Ascending aorta (tissue), 2 donors: ENCODE measurements around the gene NRIP1. TPM values are rescaled to one million over a fixed set of nuclear protein-coding genes. Genes with fewer than 3 reads are reported as not detected.

Source experiments
- DNase-seq, 2 donors: peaks; one replicate each; pipeline ENCODE4 v3.0.0-alpha.2; 2019; ENCODE audit warnings: low spot score in 2 of 2
- H3K27ac ChIP-seq, 2 donors: fragments of 200-600 bp; sonication (generic); one replicate each; pipeline ENCODE4 v1.5.1; 2016 to 2017; ENCODE audit warnings: mild to moderate bottlenecking in 1 of 2
- H3K27me3 ChIP-seq: fragments of 200-600 bp; sonication (generic); one replicate; pipeline ENCODE4 v1.5.1; 2017
- H3K36me3 ChIP-seq, 2 donors: fragments of 200-600 bp; sonication (generic); one replicate each; pipeline ENCODE4 v1.5.1; 2016
- H3K4me1 ChIP-seq, 2 donors: fragments of 200-600 bp; sonication (generic); one replicate each; pipeline ENCODE4 v1.5.1; 2016 to 2017; ENCODE audit warnings: mild to moderate bottlenecking in 1 of 2
- H3K4me3 ChIP-seq, 2 donors: fragments of 200-600 bp; sonication (generic); one replicate each; pipeline ENCODE4 v1.5.1; 2016 to 2017; ENCODE audit warnings: mild to moderate bottlenecking in 1 of 2
- H3K9me3 ChIP-seq, 2 donors: fragments of 200-600 bp; sonication (generic); one replicate each; pipeline ENCODE4 v1.5.1; 2016
- intact Hi-C: fragments of 100-400 bp; cut with DNase I; formaldehyde crosslinking; loops from one replicate; pipeline ENCODE4 v1.15.1; 2023
- total RNA-seq: library from RNA; depleted of rRNA; stranded (reverse); fragments of >200 nt; gene quantifications from one replicate; pipeline ENCODE4 v1.1.0, GENCODE V29; 2016
- TF ChIP-seq, protein P1 (sequence below), 3 experiments: fragments of 200-600 bp in 2 of 3; fragments of 450-650 bp in 1 of 3; sonication (generic) in 2 of 3; IDR thresholded peaks; one replicate each; pipeline ENCODE4 v1.5.1; 2016 to 2019; ENCODE audit warnings: antibody characterized with exemption in 3 of 3, mild to moderate bottlenecking in 1 of 3, moderate library complexity in 1 of 3

NRIP1 gene
- total RNA-seq, 1 donor from 2014 or later, result 4.8 TPM

DNA sequence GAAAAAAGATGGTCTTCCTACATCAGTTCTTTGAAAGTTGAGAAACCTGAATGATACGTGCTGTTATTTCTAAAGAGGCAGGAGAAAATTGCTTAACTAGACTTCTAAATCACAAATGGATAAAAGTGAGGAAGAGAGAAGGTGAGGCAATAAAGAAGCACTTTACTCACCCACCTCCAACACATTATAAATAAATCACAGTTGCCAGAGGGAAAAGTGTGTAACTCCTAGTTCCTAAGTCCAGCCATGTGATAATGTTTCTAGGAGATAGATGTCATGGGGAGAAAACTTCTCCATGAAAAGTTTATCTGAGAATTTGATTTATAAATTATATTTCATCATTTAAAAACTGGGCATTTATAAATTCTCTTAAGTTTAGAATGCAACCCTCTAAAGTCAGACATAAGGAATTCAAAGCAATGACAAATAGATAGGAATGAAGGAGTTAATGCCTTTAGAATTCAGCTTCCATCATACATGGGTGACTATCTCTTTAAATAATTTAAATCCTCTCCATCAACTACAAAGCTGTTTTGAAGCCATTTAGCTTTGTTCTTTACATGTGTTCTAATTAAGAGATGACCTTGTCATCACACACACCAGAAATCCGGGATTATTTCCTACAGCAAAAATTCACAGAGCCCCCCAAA lies 60.0 kb downstream of the NRIP1 start:
- Histone ChIP-seq H3K9me3 (no peaks in the 10 kb centered on the region), H3K27ac (no peak overlapping the region), H3K4me1 (peaks cover 0 to 5% of the 10 kb centered on the region in 2 donors), H3K4me3 (no peak overlapping the region), H3K27me3 (no peaks in the 10 kb centered on the region), H3K36me3 (no peaks in the 10 kb centered on the region)
- intact Hi-C loops, result no loop called here
- DNase-seq, result no peak
- TF ChIP-seq, protein P1, sequence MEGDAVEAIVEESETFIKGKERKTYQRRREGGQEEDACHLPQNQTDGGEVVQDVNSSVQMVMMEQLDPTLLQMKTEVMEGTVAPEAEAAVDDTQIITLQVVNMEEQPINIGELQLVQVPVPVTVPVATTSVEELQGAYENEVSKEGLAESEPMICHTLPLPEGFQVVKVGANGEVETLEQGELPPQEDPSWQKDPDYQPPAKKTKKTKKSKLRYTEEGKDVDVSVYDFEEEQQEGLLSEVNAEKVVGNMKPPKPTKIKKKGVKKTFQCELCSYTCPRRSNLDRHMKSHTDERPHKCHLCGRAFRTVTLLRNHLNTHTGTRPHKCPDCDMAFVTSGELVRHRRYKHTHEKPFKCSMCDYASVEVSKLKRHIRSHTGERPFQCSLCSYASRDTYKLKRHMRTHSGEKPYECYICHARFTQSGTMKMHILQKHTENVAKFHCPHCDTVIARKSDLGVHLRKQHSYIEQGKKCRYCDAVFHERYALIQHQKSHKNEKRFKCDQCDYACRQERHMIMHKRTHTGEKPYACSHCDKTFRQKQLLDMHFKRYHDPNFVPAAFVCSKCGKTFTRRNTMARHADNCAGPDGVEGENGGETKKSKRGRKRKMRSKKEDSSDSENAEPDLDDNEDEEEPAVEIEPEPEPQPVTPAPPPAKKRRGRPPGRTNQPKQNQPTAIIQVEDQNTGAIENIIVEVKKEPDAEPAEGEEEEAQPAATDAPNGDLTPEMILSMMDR (IDR thresholded peaks at IDR 0.05), result no peak

DNA sequence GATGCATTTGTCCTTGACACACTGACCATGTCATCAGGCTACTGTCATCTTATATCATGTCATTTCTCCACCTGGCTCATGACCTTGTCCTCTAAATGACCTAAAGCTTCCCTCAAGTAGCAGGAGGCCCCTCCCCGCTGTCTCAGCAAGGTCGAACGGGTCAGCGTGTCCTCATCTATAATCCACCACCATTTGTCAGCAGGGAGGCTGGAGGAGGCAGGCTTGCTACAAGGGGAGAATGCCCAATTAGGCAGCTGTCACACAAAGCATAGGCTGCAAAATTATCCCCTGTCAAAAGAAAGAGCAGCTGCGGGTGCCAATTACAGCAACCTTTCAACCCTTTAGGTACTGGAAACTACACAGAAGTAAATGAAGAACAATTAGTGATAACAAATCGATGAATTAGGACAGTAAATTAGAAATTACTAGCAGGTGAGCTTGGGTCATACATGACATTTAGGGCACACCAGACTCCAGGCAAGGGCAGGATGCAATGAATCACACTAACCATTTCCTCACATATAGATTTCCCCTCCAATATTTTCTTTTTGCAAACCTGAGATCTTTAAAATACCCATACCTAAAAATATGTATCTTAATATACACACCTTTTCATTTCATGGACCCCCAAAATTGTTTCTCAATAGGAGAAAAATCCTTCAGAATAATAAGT lies 61.2 kb downstream of the NRIP1 start:
- intact Hi-C loops, result no loop called here
- no peak overlapping the region for H3K4me3 ChIP-seq
- no peaks in the 10 kb centered on the region for H3K27me3 ChIP-seq
- no peak overlapping the region for H3K27ac ChIP-seq
- peaks cover 0 to 5% of the 10 kb centered on the region in 2 donors for H3K4me1 ChIP-seq
- TF ChIP-seq, protein P1 (IDR thresholded peaks at IDR 0.05), result no peak
- H3K36me3 ChIP-seq, result no peaks in the 10 kb centered on the region
- no peak for DNase-seq
- no peaks in the 10 kb centered on the region for H3K9me3 ChIP-seq

DNA sequence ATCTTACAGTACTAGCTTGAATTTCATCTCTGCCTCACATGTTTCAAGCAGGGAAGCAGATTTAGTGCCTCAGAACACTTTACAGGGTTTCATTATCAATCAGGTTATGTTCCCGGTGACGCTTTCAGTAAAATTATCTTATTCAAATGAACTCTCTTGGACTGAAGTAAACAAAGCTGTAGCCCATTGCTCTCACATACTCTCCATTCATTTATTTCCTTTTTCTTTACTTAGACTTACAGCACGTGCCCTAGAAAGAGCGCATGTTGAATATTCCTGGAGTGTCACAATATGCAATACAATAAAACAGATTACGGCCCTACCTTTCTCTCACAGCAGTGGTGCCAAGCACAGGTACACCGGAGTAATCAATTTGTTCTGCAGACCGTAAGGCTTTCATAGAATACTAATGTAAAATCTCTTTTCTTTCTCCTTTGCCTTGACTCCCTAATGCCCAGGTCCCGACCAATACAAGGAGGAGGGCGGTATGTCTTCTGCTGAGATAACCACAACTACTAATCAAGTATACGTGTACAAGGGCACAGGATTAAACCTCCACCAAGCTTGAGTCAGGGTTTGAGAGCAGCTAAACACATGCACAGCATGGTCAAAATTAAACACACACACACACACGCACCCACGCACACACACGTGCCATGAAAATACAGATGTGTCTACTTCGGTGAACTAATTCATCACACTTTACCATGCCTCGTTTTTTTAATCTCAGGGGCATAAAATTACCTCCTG lies 62.8 kb downstream of the NRIP1 start:
- intact Hi-C loops, result no loop called here
- no peaks in the 10 kb centered on the region for H3K9me3 ChIP-seq
- H3K4me3 ChIP-seq, result no peak overlapping the region
- H3K4me1 ChIP-seq, result peaks cover 0 to 3% of the 10 kb centered on the region in 2 donors
- H3K27me3 ChIP-seq, result no peaks in the 10 kb centered on the region
- no peaks in the 10 kb centered on the region for H3K36me3 ChIP-seq
- DNase-seq, result no peak
- H3K27ac ChIP-seq, result no peak overlapping the region
- TF ChIP-seq, protein P1 (IDR thresholded peaks at IDR 0.05), result no peak

DNA sequence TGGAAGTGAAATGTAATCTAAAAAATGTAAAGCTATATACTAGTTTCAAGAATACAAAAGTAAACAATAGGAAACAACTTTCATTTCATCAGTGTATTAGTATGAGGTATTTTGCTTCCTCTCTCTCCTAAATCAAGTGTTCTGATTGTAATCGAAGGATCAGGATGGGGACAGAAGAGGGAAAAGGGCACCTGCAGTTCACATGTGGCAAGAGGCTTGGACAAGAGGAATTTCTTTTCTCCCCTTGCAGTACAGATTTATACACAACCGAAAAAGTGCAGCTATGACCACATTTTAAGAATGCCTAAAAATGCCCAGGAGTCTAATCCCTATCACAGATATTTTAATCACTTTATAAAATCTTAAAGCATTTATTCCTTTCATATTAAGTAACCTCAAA lies 63.7 kb downstream of the NRIP1 start:
- TF ChIP-seq, protein P1 (IDR thresholded peaks at IDR 0.05), result no peak
- no peak overlapping the region for H3K27ac ChIP-seq
- H3K9me3 ChIP-seq, result no peaks in the 10 kb centered on the region
- no peaks in the 10 kb centered on the region for H3K36me3 ChIP-seq
- intact Hi-C loops, result no loop called here
- no peak overlapping the region for H3K4me3 ChIP-seq
- H3K27me3 ChIP-seq, result no peaks in the 10 kb centered on the region
- no peak for DNase-seq
- no peaks in the 10 kb centered on the region for H3K4me1 ChIP-seq

DNA sequence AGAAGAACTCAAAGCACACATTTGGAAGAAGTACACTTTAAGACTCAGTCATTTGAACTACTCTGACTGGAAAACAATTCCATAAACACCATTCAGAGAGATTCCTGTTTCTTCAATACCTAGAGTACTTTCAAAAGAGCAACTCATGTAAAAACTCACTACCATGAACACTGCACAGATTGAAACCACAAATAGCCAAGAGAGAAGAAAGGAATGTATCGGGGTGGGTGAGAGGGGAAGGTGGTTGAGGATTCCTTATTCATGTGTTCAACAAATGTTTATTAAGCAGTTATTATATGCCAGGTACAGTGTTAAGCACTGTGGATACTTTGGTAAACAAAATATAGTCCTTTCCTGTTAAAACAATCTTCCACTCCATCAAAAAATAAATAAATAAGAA lies 64.7 kb downstream of the NRIP1 start:
- intact Hi-C loops, result no loop called here
- H3K27ac ChIP-seq, result no peak overlapping the region
- H3K4me1 ChIP-seq, result no peaks in the 10 kb centered on the region
- TF ChIP-seq, protein P1 (IDR thresholded peaks at IDR 0.05), result no peak
- no peak overlapping the region for H3K4me3 ChIP-seq
- H3K9me3 ChIP-seq, result no peaks in the 10 kb centered on the region
- DNase-seq, result no peak
- H3K36me3 ChIP-seq, result no peaks in the 10 kb centered on the region
- H3K27me3 ChIP-seq, result no peaks in the 10 kb centered on the region
